Measurements from ENCODE around the gene LRRFIP1.

The LRRFIP1 gene

GRCh38 chr2:237639052-237639835 lies 11.9 kb downstream of the LRRFIP1 start:
- DNase-seq (ENCODE audit: low read depth), result no peak

DNA sequence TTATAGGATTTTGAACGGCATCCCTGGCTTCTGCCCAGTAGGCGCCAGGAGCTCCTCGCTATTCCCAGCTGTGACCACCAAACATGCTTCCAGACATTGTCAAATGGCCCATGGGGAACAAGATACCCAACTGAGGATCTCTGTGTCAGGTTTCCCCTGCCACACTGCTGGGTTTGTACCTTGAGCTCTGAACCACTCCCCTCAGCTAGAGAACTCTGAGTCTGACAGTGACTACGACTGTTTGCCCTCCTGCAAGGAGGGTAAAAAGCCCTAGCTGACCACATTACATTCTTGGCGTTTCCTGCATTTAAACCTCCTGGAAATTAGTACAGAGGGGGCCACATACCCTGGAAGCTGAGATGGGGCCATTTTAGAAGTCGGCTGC lies 12.4 kb downstream of the LRRFIP1 start:
- DNase-seq (ENCODE audit: low read depth), result no peak

- no peak for DNase-seq (ENCODE audit: low read depth)
Measured at GRCh38 chr2:237640493-237640998, 13.2 kb downstream of the LRRFIP1 start.

DNA sequence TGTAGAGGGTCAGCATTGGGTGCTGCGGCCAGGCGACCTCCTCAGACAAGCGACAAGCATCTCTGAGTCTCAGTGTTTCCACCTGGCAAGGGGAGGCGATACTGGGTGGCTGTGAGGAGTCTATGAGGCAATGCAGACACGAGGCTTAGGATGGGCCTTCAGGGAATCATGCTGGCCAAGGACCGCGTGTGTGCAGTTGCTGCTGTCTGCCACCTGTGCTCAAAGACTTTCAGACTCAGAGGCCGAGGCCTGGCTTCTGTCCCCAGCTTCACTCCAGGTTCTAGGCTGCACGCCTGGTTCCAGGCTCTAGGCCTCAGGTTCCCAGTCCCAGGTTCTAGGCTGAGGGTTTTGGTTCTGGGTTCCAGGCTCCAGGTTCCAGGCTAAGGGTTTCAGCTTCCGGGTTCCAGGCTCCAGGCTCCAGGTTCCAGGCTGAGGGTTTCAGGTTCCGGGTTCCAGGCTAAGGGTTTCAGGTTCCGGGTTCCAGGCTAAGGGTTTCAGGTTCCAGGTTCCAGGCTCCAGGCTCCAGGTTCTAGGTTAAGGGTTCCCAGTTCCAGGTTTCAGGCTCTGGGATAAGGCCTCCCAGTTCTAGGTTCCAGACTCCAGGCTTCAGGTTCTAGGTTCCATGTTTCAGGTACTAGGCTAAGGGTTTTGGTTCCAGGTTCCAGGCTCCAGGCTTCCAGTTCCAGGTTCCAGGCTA lies 14.8 kb downstream of the LRRFIP1 start:
- DNase-seq (ENCODE audit: low read depth), result no peak

DNA sequence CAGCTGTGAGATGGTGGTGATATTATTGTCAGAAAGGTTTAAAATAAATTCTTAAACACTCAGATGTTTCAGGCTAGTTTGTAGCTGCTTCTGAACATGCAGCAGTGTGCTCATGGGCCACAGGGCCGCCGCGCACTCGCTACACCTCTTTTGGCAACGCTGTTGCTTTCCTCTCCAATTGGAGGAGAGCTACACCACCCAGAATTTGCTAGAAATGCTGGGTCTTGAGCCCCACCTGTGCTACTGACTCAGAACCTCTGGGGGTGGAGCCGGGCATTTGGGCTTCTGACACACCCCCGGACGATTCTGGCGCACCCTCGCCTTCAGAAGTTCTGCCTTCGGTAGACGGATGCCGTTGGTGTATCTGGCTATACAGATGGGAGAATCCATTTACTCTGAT lies 15.7 kb downstream of the LRRFIP1 start:
- no peak for DNase-seq (ENCODE audit: low read depth)

DNA sequence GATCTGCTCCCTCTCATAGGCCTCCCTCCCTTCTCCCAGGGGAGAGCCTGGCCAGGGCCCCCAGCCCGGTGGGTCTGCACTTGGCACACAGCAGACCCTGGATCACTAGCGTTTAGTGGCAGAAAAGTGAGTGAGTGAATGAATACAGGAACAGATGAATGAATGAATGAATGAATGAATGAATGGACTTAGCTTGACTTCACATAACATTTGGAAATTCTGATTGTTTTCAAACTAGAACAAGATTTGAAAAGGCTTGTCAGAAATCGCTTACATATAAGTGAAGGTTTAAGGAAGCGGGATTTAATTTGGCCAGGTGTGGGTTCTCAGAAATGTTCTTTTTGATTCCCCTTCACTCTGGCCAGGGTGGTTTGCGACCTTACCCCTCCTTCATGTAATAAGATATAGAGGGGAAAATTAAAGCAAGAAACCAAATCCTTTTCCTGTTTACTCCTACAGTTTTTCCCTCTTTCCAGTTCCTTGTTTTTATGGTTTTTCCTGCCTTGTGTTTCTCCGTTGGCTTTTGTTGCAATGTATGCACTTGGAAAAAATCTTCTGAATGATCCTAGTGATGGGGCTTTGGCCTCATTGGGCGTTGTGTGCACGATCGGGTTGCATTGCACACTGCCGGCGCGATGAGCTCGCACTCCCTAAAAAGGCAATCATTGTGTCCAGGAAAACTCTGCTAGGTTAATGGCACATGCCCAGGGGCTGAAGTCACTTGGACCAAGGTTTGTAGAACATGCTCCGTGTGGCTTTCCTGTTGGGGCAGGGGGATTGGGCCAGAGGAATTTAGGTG lies 16.4 kb downstream of the LRRFIP1 start:
- DNase-seq (ENCODE audit: low read depth), result no peak

GRCh38 chr2:237644381-237644703 lies 17.0 kb downstream of the LRRFIP1 start:
- no peak for DNase-seq (ENCODE audit: low read depth)

GRCh38 chr2:237645261-237645660 lies 17.9 kb downstream of the LRRFIP1 start:
- DNase-seq (ENCODE audit: low read depth), result no peak

DNA sequence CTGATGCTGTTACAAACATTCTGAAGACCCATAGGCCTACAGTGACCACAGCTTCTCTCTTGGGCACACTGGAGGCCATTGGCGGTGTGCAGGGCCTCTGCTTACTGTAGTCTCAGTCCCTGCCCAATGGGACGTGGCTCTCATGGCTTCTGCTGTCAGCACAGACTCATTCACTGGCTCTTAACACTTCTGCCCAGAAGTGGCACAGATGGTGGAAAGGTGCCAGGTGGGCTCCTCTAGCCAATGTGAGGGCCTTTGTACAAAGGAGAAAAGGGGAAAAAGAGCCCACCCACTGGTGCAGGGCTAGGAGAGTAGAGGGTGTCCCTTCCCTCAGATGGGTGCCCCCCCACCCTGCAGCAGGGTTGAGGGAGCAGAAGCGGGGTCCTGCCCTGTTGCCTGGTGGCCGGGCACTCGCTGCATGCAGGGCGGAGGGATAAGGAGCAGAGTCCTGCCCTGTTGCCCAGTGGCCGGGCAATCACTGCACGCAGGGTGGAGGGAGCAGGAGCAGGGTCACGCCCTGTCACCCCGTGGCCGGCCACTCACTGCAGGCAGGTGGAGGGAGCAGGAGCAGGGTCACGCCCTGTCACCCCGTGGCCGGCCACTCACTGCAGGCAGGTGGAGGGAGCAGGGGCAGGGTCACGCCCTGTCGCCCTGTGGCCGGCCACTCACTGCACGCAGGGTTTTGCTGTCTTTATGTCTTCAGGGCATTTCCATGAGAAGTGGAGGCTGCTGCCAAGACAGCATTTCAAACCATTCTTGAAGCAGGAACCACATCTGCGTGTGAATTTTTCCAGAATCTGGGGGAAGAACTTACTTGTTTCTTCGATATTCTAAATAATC lies 20.0 kb downstream of the LRRFIP1 start:
- DNase-seq (ENCODE audit: low read depth), result no peak

GRCh38 chr2:237648016-237648381 lies 20.6 kb downstream of the LRRFIP1 start:
- DNase-seq (ENCODE audit: low read depth), result no peak

GRCh38 chr2:237649541-237650454 lies 22.4 kb downstream of the LRRFIP1 start:
- no peak for DNase-seq (ENCODE audit: low read depth)

DNA sequence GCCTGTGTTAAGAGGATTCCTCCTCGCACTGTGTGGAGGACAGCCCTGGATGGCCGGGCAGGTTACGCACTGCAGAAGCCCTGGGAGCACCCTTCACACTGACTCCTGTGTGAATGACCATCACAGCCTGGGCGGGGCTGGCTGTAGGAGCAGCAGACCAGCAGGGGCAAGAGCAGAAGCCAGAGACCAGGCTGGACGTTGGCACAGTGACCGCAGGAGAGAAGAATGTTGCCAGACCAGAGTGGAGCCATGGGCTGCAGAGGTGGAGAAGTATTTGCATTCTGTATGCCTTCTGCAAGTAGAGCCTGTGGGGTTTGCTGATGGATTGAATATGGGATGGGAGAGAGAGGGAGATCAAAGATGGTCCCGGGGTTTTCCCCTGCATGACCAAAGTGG lies 23.1 kb downstream of the LRRFIP1 start:
- no peak for DNase-seq (ENCODE audit: low read depth)

DNA sequence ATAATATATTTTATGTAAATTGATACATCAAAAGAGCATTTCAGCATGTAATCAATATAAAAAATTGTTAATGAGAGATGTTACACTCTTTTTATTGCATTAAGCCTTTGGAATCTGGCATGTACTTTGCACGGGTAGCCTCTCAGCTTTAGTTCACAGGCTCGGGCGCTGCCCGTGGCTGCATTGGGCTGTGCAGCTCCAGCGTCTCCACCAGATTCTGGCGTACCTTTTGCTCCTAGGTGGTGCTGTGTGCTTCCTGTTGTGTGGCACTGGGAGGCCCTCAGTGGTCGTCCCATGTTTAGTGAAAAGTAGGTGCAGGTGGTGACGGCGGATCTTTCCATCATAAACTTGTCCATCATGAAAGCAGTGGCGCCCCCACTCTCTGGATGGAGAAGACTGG lies 24.4 kb downstream of the LRRFIP1 start:
- no peak for DNase-seq (ENCODE audit: low read depth)

GRCh38 chr2:237652181-237652580 lies 24.8 kb downstream of the LRRFIP1 start:
- DNase-seq (ENCODE audit: low read depth), result no peak

DNA sequence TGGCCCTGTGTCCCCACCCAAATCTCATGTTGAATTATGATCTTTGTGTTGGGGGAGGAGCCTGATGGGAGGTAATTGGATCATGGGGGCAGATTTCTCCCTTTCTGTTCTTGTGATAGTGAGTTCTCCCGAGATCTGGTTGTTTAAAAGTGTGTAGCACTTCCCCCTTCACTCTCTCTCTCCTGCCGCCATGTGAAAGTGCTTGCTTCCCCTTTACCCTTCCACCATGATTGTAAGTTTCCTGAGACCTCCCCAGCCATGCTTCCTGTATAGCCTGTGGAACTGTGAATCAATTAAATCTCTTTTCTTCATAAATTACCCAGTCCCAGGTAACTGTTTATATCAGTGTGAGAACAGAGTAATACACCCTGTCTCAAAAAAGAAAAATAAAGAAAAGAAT lies 25.5 kb downstream of the LRRFIP1 start:
- DNase-seq (ENCODE audit: low read depth), result no peak

- no peak for DNase-seq (ENCODE audit: low read depth)
Measured at GRCh38 chr2:237653776-237654558, 26.6 kb downstream of the LRRFIP1 start.

DNA sequence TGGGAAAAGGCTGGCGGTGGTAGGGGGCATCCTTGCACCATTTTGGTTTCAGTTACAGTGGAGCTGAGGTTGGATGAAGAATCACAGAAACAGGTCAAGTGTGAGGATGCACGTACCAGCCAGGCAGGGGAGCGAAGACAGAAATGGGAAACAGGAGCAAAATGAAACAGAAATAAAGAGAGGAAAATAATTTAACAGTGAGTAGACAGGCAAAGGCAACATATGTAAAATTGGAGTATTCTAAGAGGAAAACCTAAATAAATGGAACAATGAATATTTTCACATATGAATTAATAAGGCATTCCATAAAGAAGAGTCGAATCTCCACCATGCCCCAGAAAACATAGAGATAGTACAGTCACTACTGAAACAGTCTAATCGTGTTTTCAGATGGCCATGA lies 29.7 kb downstream of the LRRFIP1 start:
- DNase-seq (ENCODE audit: low read depth), result no peak

DNA sequence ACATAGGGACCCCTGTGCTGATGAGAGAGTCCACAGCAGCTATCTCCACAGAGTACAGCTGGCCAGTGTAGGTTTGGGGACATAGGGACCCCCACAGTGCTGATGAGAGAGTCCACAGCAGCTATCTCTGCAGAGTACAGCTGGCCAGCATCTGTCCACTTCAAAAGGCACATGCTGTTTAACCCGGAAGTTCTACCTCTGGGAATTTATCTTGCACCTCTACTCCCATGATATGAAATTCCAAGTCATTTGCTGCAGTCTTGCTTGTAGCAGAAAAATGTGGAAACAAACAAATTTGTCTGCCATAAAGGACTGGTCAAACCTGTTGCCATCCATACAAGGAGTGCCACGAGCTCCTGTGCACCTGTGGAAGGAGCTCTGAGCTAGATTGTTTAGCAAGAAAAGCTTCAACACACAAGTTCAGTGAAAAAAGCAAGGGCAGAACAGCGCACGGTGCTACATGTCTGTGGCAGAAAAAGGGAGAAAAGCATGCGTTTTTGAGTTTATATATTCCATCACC lies 33.1 kb downstream of the LRRFIP1 start:
- DNase-seq (ENCODE audit: low read depth), result no peak

DNA sequence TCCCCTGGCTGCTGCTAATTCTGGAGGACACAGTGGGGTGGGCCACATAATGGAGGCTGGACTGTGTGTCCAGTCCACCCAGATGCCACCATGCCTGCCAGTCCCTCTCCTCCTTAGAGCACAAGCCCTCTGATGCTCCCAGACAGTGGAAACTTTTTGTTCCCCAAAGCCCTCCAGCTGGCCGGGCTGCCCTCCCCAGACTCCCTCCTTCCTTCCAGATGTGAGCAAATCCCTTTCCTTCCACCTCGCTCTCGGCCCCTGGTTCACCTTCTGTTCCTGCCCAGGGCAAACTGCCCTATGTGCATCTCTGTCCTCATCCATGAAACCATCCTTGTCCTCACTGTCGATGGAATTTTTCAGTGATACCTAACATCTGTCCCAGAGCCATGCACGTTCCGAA lies 33.9 kb downstream of the LRRFIP1 start:
- no peak for DNase-seq (ENCODE audit: low read depth)

DNA sequence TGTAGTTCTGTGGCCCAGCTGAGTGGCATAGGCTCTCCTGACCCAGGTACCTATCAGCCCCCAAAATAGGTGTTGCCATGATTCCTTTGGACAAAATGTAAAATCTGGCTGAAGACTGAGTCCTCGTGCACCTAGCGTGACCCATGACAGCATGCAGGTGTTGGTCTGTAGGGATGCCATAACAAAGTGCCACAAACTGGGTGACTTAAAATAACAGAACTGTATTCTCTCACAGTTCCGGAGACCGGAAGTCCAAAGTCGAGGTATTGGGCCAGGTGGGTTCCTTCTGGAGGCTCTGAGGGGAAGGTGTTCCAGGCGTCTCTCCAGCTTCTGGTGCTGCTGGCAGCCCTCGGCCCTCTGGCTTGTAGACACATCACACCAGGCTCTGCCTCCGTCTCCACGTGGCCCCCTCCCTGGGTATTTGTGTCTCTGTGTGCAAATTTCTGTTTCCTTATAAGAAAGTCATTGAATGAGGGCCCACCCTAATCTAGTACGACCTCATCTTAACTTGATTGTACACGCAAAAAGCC lies 34.5 kb downstream of the LRRFIP1 start:
- no peak for DNase-seq (ENCODE audit: low read depth)
